ENCODE results near the gene ZNF878. TPM values are rescaled to one million over a fixed set of nuclear protein-coding genes. Genes with fewer than 3 reads are reported as not detected.

Gene ZNF878
- total RNA-seq, 2 experiments from 2014 or later = 0.65 to 1.0 TPM

- peak within 1 kb of the TSS; percentile 76 for H3K27ac Mint-ChIP-seq
- POLR2A ChIA-PET = interaction anchor here (0.8 to 1.7 kb wide), 6 partner anchors 11 to 47 kb away, joined by 3 to 8 read pairs (median 4); partner anchors contain the start of gene ZNF878
- CTCF ChIA-PET = interaction anchor here (1.3 to 3.3 kb wide), 3 partner anchors 24 to 238 kb away, joined by 3 to 12 read pairs (median 5); no protein-coding TSS in a partner anchor
- peak; percentile 91 for DNase-seq
- intact Hi-C loops (cut with micrococcal nuclease) = no loop called here
- H3K9me3 Mint-ChIP-seq = no peaks in the 10 kb centered on the region
- peak within 1 kb of the TSS; percentile 80 for H3K4me3 Mint-ChIP-seq
- H3K27me3 Mint-ChIP-seq = no peaks in the 10 kb centered on the region
- TF ChIP-seq CTCF (IDR thresholded peaks at IDR 0.05) = no peak
- peaks cover 8% of the 10 kb centered on the region for H3K36me3 Mint-ChIP-seq (ENCODE audit: low read depth)
- H3K4me1 Mint-ChIP-seq (ENCODE audit: low read depth) = peaks cover 12% of the 10 kb centered on the region
- peak; percentile 98 for ATAC-seq
These were observed 17.3 kb downstream of the ZNF878 start, which contains the start of gene ZNF433 for GRCh38 chr19:12035220-12036172. TSS of gene ZNF433 (minus strand) at chr19:12035679. CDS start at chr19:12035539, 140 bp downstream.

- no peaks in the 10 kb centered on the region for H3K9me3 Mint-ChIP-seq
- peaks cover 9% of the 10 kb centered on the region for H3K36me3 Mint-ChIP-seq (ENCODE audit: low read depth)
- ChIA-PET CTCF (interaction anchor here (0.7 to 3.3 kb wide), 4 partner anchors 25 to 237 kb away, joined by 3 to 12 read pairs (median 3); no protein-coding TSS in a partner anchor), POLR2A (interaction anchor here (0.8 to 1.7 kb wide), 6 partner anchors 18 to 47 kb away, joined by 3 to 8 read pairs (median 4); partner anchors contain the start of gene ZNF878)
- H3K27me3 Mint-ChIP-seq = no peaks in the 10 kb centered on the region
- ATAC-seq (no peak), DNase-seq (no peak)
- peak overlapping the region; percentile 28 for H3K27ac Mint-ChIP-seq
- intact Hi-C loops (cut with micrococcal nuclease) = no loop called here
- H3K4me3 Mint-ChIP-seq = peak overlapping the region; percentile 57
- H3K4me1 Mint-ChIP-seq (ENCODE audit: low read depth) = peaks cover 12% of the 10 kb centered on the region
- TF ChIP-seq CTCF (IDR thresholded peaks at IDR 0.05) = no peak
These were observed 18.1 kb downstream of the ZNF878 start for GRCh38 chr19:12034620-12035019.

- Mint-ChIP-seq H3K4me3 (peak overlapping the region; percentile 57), H3K9me3 (no peaks in the 10 kb centered on the region), H3K27ac (no peak overlapping the region), H3K4me1 (ENCODE audit: low read depth) (peaks cover 12% of the 10 kb centered on the region), H3K36me3 (ENCODE audit: low read depth) (peaks cover 11% of the 10 kb centered on the region), H3K27me3 (no peaks in the 10 kb centered on the region)
- ChIA-PET CTCF (interaction anchor here (0.7 to 1.4 kb wide), 3 partner anchors 46 to 237 kb away, joined by 3 read pairs; no protein-coding TSS in a partner anchor), POLR2A (interaction anchor here (0.6 to 1.6 kb wide), 4 partner anchors 18 to 42 kb away, joined by 3 to 7 read pairs (median 3); partner anchors contain the start of gene ZNF878)
- ATAC-seq (no peak), DNase-seq (no peak)
- intact Hi-C loops (cut with micrococcal nuclease) = no loop called here
- TF ChIP-seq CTCF (IDR thresholded peaks at IDR 0.05) = no peak
These were observed 18.6 kb downstream of the ZNF878 start for GRCh38 chr19:12034198-12034597.

- no peak overlapping the region for H3K4me3 Mint-ChIP-seq
- ATAC-seq = no peak
- peaks cover 78% of the 10 kb centered on the region for H3K36me3 Mint-ChIP-seq (ENCODE audit: low read depth)
- H3K4me1 Mint-ChIP-seq (ENCODE audit: low read depth) = no peaks in the 10 kb centered on the region
- TF ChIP-seq CTCF (IDR thresholded peaks at IDR 0.05) = no peak
- intact Hi-C loops (cut with micrococcal nuclease) = no loop called here
- CTCF ChIA-PET = no interaction called here
- peaks cover 55% of the 10 kb centered on the region for H3K9me3 Mint-ChIP-seq
- DNase-seq = no peak
- H3K27ac Mint-ChIP-seq = no peak overlapping the region
- POLR2A ChIA-PET = interaction anchor here (1.6 kb wide), 1 partner anchor 19 kb away, joined by 3 read pairs; no protein-coding TSS in a partner anchor
- H3K27me3 Mint-ChIP-seq = no peaks in the 10 kb centered on the region
These were observed 37.0 kb downstream of the ZNF878 start for GRCh38 chr19:12015753-12016116.
